ENCODE results near the gene OVCA2.
A peak's percentile ranks its signal among the peaks of the same experiment; 100 is the strongest.

OVCA2 gene

GRCh38 chr17:2086306-2086705 lies 44.5 kb downstream of the OVCA2 start:
- DNase-seq (ENCODE audit: low spot score): no peak

DNA sequence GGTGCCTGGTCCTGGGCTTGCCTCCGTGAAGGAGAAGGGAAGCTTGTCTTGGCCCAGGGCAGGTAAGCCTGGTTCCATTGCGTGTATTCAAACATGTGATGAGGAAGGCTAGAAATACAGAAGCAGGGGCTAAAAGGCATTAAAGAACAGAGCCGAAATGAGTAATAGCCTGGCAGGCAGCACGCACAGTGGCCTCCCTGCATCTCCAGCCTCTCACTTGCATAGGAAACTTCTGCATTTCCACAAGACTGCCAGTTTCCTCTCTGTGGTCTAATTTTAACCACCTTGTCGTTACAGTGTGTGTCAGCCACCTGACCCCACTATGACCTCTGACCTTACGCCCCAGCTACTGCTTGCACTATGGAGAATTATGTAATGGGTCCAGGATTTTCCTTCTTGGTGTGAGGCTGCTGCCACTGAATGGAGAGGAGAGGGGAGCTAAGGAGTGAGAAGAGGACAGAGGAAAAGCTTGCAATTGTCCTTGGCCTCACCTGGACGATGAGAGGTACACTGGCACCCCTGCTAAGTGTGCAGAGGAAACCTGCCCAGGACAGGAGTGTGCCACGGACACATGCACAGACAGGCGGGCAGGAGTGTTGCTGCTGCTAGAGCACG lies 45.9 kb downstream of the OVCA2 start:
- peak; percentile 50 for DNase-seq (ENCODE audit: low spot score)

- DNase-seq (ENCODE audit: low spot score): peak; percentile 27
These were observed 47.2 kb downstream of the OVCA2 start for GRCh38 chr17:2089021-2089422.

GRCh38 chr17:2090210-2090641 lies 48.4 kb downstream of the OVCA2 start:
- DNase-seq (ENCODE audit: low spot score): peak; percentile 50

DNA sequence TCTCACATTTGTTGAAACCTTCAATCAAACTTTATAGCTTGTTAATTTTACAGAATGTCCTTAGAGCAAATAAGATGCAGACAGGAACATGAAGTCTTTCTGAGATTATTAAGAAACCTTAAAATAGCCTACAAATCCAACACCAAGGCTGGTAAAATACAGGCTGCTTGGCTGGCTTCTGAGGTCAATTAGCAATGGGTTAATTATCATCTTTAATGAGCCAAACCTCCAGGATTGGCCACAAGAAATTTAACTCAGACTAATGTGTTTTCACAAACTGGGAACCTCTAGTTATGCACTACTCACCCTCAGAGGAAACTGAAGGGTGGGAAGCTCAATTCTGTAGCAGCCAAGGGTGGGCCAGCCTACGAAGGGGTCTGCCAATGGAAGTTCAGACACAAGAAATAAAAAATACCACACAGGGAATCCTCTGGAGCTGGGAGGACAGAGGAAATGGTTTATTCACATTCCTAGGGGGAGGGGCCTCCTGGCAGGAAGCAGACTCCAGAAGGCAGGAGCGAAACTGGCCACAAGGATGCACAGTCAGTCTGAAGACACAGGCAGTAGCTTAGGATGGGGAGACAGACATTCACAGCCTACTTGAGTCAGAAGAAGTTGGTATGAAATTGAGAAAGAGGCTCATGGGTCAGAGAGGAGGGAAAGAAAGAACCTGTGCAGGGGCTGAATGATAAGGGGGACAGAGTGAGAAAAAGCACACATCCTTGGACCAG lies 49.1 kb downstream of the OVCA2 start:
- DNase-seq (ENCODE audit: low spot score): no peak

- DNase-seq (ENCODE audit: low spot score): no peak
These were observed 50.4 kb downstream of the OVCA2 start for GRCh38 chr17:2092253-2092652.

All from germinal center (tissue), 1 donor.